Limb (tissue), 2 donors: ENCODE data around the gene HEPN1.
"Not testable (repeated sequence)": the region's sequence is repeated elsewhere in the genome, so short reads cannot be mapped to it uniquely, and the experiment has no call there.

Experiments
- DNase-seq, 2 donors: peaks; one replicate each; pipeline ENCODE4 v3.0.0-alpha.2; 2016; ENCODE audit errors: extremely low spot score in 2 of 2

Gene HEPN1

DNA sequence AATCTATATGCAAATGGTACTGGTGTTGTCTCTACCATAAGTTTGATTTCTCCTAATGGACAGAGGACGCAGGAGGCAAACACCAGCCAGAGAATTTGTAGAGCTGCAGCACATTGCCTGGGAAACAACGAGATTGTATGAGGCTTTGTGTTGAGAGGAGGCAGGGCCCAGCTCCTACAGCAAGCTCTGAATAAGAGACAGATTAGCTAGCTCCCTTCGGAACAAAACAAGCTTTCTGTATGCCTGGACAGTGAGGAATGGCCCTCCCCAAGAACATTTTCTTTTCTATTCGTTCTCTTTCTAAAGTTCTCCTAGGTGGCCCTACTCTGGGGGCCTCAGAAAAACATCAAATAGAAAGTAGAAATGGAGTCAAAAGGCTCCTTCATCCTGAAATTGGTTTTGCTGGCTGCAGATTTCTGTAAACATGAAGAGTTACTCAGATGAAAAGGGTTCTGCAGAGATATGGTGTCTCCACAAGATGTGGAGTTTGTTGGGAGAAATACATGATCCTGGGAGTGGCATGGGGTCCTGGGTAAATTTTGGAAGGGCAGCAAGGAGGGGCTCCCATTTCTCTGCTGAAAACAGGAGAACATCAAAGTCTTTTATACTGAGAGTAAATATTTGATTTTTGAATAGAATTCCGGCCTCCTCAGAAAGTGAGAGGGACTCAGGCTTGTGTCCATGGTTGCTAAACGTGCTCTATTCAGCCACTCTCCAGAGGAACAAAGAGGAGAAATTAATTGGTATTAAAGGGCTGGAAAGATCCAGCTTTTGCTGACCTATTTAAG is 23.6 kb downstream of the HEPN1 start:
- DNase-seq = no peak

DNA sequence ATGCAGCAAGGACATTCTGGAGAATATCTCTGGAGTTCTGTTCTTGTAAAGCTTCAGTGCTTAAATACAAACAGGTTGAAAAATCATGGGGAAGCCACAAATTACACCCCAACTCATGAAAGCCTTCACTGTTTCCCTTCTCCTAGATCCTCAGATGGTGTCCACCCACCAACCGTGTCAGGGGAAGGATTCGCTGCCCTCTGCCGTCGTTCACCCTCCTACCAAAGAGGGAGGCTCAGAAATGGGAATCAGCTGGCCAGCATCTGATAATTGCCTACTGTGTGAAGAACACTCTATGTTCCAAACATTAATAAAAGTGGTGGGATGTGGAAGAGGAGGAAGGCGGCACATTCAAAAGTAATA is 24.2 kb downstream of the HEPN1 start:
- no peak for DNase-seq

DNA sequence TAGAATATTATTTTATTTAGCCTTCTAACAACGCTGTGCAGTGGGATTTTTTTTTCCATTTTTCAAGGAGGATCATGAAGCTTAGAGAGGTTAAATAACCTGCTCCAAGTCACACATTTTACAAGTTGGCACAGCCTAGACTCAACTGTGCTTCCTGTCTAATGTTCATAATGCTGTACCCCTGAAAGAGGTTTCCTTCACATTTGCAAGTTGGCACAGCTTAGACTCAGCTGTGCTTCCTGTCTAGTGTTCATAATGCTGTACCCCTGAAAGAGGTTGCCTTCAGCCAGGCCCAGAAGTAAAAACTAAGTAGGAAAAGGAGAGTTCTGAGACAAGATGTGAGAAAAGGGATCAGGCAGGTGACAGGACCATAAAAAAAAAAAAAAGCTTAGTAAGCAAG is 24.7 kb downstream of the HEPN1 start:
- no peak for DNase-seq

- no peak for DNase-seq
These were observed 25.5 kb downstream of the HEPN1 start for GRCh38 chr11:124944565-124944964.

- no peak for DNase-seq
These were observed 26.8 kb downstream of the HEPN1 start for GRCh38 chr11:124945826-124946225.

GRCh38 chr11:124946735-124947141 is 27.7 kb downstream of the HEPN1 start:
- no peak for DNase-seq

- DNase-seq = no peak
These were observed 31.7 kb downstream of the HEPN1 start for GRCh38 chr11:124950601-124951330.

GRCh38 chr11:124951341-124951740 is 32.3 kb downstream of the HEPN1 start:
- no peak for DNase-seq

- DNase-seq = peak; percentile 97 to 99
These were observed 34.9 kb downstream of the HEPN1 start, which contains the start of gene CCDC15 for GRCh38 chr11:124953753-124954589. TSS of gene CCDC15 (plus strand) at chr11:124954202. CDS start at chr11:124954733, 531 bp downstream.

GRCh38 chr11:124954590-124954955 is 35.5 kb downstream of the HEPN1 start:
- no peak for DNase-seq

GRCh38 chr11:124955035-124955434 is 36.0 kb downstream of the HEPN1 start:
- no peak for DNase-seq

DNA sequence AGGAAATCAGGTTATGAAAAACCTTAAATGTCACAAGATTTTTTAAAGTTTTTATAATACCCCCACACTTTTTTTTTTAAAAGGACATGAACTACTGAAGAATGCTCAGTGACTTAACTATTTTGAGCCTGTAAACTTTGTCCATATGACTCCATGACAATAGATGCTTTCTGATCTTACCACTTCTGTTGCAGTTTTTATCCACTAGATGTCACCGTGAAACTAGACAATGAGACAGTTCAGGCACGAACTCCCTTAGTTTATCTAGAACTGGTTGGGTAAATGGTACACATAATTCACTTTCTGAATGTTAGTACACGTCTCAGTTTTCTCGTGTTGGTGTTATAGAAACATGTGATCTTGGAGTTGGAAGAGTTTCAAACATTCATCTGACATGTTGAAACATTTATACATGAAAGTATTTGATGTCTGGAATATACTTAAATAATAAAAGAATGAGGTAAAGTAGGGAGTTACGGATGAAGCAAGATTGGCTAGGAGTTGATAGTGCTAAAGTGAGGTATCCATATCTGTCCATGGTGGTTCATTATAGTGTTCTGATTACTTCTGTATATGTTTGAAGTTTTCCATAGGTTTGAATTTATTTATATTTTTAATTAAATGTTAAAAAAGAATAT is 43.0 kb downstream of the HEPN1 start:
- DNase-seq = peak in 1 of 2 donors; percentile 79

GRCh38 chr11:124968197-124968596 is 49.1 kb downstream of the HEPN1 start:
- not testable (repeated sequence) for DNase-seq
